Caco-2 (cell line): ENCODE measurements around the gene NELFA. TPM values are rescaled to one million over a fixed set of nuclear protein-coding genes. Genes with fewer than 3 reads are reported as not detected.

Source experiments
- BruUV-seq: library from RNA; stranded (reverse); fragments of 400-500 nt; replicated peaks from 2 replicates; lab custom pipeline; 2021; lab: Mats Ljungman, UMichigan
- CTCF ChIA-PET: fragments of 300-600 bp; sonication (Branson Sonifier 250); formaldehyde crosslinking; loops from one replicate; lab custom pipeline; 2022; ENCODE audit warnings: antibody characterized with exemption; lab: Charles Lee
- POLR2A ChIA-PET: fragments of 300-600 bp; sonication (Branson Sonifier 250); formaldehyde crosslinking; loops from one replicate; lab custom pipeline; 2022; ENCODE audit warnings: antibody characterized with exemption; lab: Charles Lee
- DNase-seq, 2 experiments: peaks; one replicate each; pipeline versions ENCODE4 v3.0.0 to v3.0.0-alpha.2; 2020 to 2022
- H3K27me3 ChIP-seq: replicated peaks from 2 replicates; pipeline ENCODE4 v1.6.0; 2011; ENCODE audit warnings: low read length; ENCODE audit not compliant: control insufficient read depth, insufficient read depth
- H3K36me3 ChIP-seq: 2 replicates; pipeline ENCODE4 v1.5.1; 2011; ENCODE audit warnings: low read length; ENCODE audit not compliant: control insufficient read depth, insufficient read depth
- H3K4me1 ChIP-seq: fragments of 250-450 bp; sonication (Bioruptor Pico); 2 replicates; pipeline ENCODE4 v1.5.1; 2020; ENCODE audit warnings: mild to moderate bottlenecking
- H3K4me3 ChIP-seq: 2 replicates; pipeline ENCODE4 v1.5.1; 2011; ENCODE audit warnings: low read depth, mild to moderate bottlenecking, control low read depth, low read length
- H3K9me3 ChIP-seq: fragments of 250-450 bp; sonication (Bioruptor Pico); 2 replicates; pipeline ENCODE4 v1.5.1; 2020; ENCODE audit warnings: mild to moderate bottlenecking, moderate library complexity
- H3K27ac Mint-ChIP-seq: one replicate; pipeline ENCODE4 v1.8.0; 2022; ENCODE audit warnings: mixed read lengths; ENCODE audit not compliant: unreplicated experiment
- H3K27me3 Mint-ChIP-seq: one replicate; pipeline ENCODE4 v1.8.0; 2022; ENCODE audit warnings: mixed read lengths; ENCODE audit not compliant: insufficient read depth, unreplicated experiment
- H3K36me3 Mint-ChIP-seq: one replicate; pipeline ENCODE4 v1.8.0; 2022; ENCODE audit warnings: mild to moderate bottlenecking, mixed read lengths; ENCODE audit not compliant: insufficient read depth, unreplicated experiment
- H3K4me1 Mint-ChIP-seq: one replicate; pipeline ENCODE4 v1.8.0; 2022; ENCODE audit warnings: low read depth, mixed read lengths; ENCODE audit not compliant: unreplicated experiment
- H3K4me3 Mint-ChIP-seq: one replicate; pipeline ENCODE4 v1.8.0; 2022; ENCODE audit warnings: mild to moderate bottlenecking, moderate library complexity, mixed read lengths; ENCODE audit not compliant: unreplicated experiment
- H3K9me3 Mint-ChIP-seq: one replicate; pipeline ENCODE4 v1.8.0; 2022; ENCODE audit warnings: mixed read lengths; ENCODE audit not compliant: unreplicated experiment
- CTCF ChIP-seq, 2 experiments: fragments of 200-600 bp in 1 of 2; IDR thresholded peaks; 1 replicate in 1 of 2; 2 replicates in 1 of 2; pipeline versions ENCODE4 v1.5.1 to v1.8.0; 2011 to 2022; ENCODE audit warnings: antibody characterized with exemption in 1 of 2, control low read depth in 1 of 2, inconsistent platforms in 1 of 2, low read depth in 1 of 2, low read length in 1 of 2, mild to moderate bottlenecking in 1 of 2, moderate library complexity in 1 of 2; ENCODE audit not compliant: insufficient read depth in 1 of 2, severe bottlenecking in 1 of 2, unreplicated experiment in 1 of 2
- intact Hi-C: fragments of 100-400 bp; cut with micrococcal nuclease; formaldehyde crosslinking; loops from one replicate; pipeline ENCODE4 v1.10.0; 2022; ENCODE audit not compliant: unreplicated experiment
- total RNA-seq: library from RNA; stranded (reverse); gene quantifications from 2 replicates; pipeline ENCODE4 v1.2.3, GENCODE V29; 2022

The NELFA gene
- total RNA-seq, 1 experiment from 2014 or later: 53.0 TPM

- ChIA-PET CTCF (no interaction called here), POLR2A (no interaction called here)
- Mint-ChIP-seq H3K4me1 (no peaks in the 10 kb centered on the region), H3K4me3 (peak overlapping the region; percentile 19), H3K27ac (no peak overlapping the region), H3K36me3 (peaks cover 6% of the 10 kb centered on the region), H3K9me3 (no peaks in the 10 kb centered on the region), H3K27me3 (no peaks in the 10 kb centered on the region)
- no TSS peak for BruUV-seq
- DNase-seq: no peak
- Histone ChIP-seq H3K4me3 (no peak overlapping the region), H3K9me3 (no peaks in the 10 kb centered on the region), H3K36me3 (no peaks in the 10 kb centered on the region), H3K27me3 (no peaks in the 10 kb centered on the region), H3K4me1 (peaks cover 4% of the 10 kb centered on the region; the same call in 1 of the 2 replicates)
- intact Hi-C loops: no loop called here
- TF ChIP-seq CTCF (IDR thresholded peaks at IDR 0.05; ENCODE audit: insufficient read depth in 1 of 2, low read depth in 1 of 2, low read length in 1 of 2, severe bottlenecking in 1 of 2, unreplicated experiment in 1 of 2): no peak
These were observed 35.3 kb upstream of the NELFA start for GRCh38 chr4:2044119-2044485.

GRCh38 chr4:2043396-2044118 is 34.8 kb upstream of the NELFA start:
- no peak for TF ChIP-seq CTCF (IDR thresholded peaks at IDR 0.05; ENCODE audit: insufficient read depth in 1 of 2, low read depth in 1 of 2, low read length in 1 of 2, severe bottlenecking in 1 of 2, unreplicated experiment in 1 of 2)
- no peaks in the 10 kb centered on the region for H3K9me3 Mint-ChIP-seq
- no peak overlapping the region for H3K27ac Mint-ChIP-seq
- Histone ChIP-seq H3K4me3 (no peak overlapping the region), H3K36me3 (no peaks in the 10 kb centered on the region), H3K9me3 (no peaks in the 10 kb centered on the region), H3K4me1 (peaks cover 4% of the 10 kb centered on the region; the same call in 1 of the 2 replicates), H3K27me3 (no peaks in the 10 kb centered on the region)
- intact Hi-C loops: no loop called here
- no peak for DNase-seq
- CTCF ChIA-PET: no interaction called here
- H3K36me3 Mint-ChIP-seq: peaks cover 6% of the 10 kb centered on the region
- POLR2A ChIA-PET: no interaction called here
- H3K4me1 Mint-ChIP-seq: no peaks in the 10 kb centered on the region
- no TSS peak for BruUV-seq
- peak overlapping the region; percentile 19 for H3K4me3 Mint-ChIP-seq
- no peaks in the 10 kb centered on the region for H3K27me3 Mint-ChIP-seq

- Histone ChIP-seq H3K4me1 (peaks cover 4% of the 10 kb centered on the region; the same call in 1 of the 2 replicates), H3K36me3 (no peaks in the 10 kb centered on the region), H3K4me3 (peak overlapping the region; percentile 87), H3K27me3 (no peaks in the 10 kb centered on the region), H3K9me3 (no peaks in the 10 kb centered on the region)
- ChIA-PET POLR2A (no interaction called here), CTCF (no interaction called here)
- peaks cover 6% of the 10 kb centered on the region for H3K36me3 Mint-ChIP-seq
- no peaks in the 10 kb centered on the region for H3K9me3 Mint-ChIP-seq
- TF ChIP-seq CTCF (IDR thresholded peaks at IDR 0.05; ENCODE audit: insufficient read depth in 1 of 2, low read depth in 1 of 2, low read length in 1 of 2, severe bottlenecking in 1 of 2, unreplicated experiment in 1 of 2): no peak
- H3K4me1 Mint-ChIP-seq: no peaks in the 10 kb centered on the region
- BruUV-seq: no TSS peak
- no peaks in the 10 kb centered on the region for H3K27me3 Mint-ChIP-seq
- no peak overlapping the region for H3K27ac Mint-ChIP-seq
- intact Hi-C loops: no loop called here
- no peak for DNase-seq
- H3K4me3 Mint-ChIP-seq: peak overlapping the region; percentile 85
These were observed 34.2 kb upstream of the NELFA start for GRCh38 chr4:2042947-2043395.
